ENCODE results near the gene C11orf68.

C11orf68 gene
- 8.5 to 16.8 (median 11.9) reads per million in 3 donors for total RNA-seq

DNA sequence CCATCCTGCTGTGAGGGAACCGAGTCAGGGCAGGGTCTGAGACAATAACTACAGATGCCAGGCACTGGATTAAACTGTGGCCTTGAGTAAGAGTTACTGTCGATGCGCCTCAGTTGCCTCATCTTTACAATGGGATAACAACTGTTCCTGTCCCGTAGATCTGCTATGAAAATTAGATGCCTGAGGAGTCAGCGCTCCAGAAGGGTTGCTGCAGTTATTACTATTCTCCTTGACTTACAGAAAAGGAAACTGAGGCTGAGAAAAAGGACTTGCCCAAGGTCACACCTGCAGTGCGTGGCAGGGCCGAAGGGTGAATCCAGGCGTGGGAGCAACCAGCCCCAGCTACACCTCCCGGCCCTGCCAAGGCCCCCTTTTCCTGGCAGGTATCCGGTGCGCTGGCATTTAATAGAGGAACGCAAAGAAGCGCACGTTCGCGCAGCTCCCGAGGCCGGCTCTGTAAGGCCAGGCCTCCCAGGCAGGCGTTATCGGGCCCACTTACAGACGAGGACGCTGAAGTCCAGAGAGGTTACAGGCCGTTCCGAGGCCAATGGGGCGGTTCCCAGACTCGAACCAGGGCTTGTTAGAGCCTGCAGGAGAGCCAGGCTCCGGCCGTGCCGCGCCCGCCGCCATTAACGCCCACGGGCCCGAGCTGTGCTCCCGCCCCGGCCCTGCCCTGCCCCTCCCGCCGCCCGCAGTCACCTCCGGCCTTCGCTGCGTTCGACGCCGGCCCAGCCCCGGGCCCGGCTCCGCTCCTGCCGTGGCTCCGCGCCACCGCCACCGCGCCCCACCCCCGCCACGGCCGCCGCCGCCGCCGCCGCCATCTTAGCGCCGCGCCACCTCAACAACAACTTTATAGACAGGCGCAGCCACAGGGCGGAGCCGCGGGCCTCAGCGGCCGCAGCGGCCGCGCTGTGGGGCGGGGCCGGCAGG, at the start of gene C11orf68:
TSS of gene C11orf68 (minus strand) at position 852 of the 930 bp plus-strand sequence. CDS start at position 821, 31 bp downstream.
- no peak for DNase-seq
- Histone ChIP-seq H3K27ac (ENCODE audit: insufficient read depth, low read length, poor library complexity, severe bottlenecking) (peak within 1 kb of the TSS; percentile 93), H3K4me3 (ENCODE audit: insufficient read depth, low read depth, low read length, poor library complexity, severe bottlenecking) (peak within 1 kb of the TSS; percentile 89), H3K36me3 (ENCODE audit: control insufficient read depth, insufficient read depth, low read length) (peaks cover 10% of the 10 kb centered on the region), H3K27me3 (replicated peaks; ENCODE audit: control insufficient read depth, insufficient read depth, low read length, poor library complexity, severe bottlenecking) (no peaks in the 10 kb centered on the region), H3K4me1 (ENCODE audit: control insufficient read depth, insufficient read depth, low read length, poor library complexity, severe bottlenecking) (peaks cover 32% of the 10 kb centered on the region), H3K9me3 (ENCODE audit: control insufficient read depth, low read length) (no peaks in the 10 kb centered on the region)

DNA sequence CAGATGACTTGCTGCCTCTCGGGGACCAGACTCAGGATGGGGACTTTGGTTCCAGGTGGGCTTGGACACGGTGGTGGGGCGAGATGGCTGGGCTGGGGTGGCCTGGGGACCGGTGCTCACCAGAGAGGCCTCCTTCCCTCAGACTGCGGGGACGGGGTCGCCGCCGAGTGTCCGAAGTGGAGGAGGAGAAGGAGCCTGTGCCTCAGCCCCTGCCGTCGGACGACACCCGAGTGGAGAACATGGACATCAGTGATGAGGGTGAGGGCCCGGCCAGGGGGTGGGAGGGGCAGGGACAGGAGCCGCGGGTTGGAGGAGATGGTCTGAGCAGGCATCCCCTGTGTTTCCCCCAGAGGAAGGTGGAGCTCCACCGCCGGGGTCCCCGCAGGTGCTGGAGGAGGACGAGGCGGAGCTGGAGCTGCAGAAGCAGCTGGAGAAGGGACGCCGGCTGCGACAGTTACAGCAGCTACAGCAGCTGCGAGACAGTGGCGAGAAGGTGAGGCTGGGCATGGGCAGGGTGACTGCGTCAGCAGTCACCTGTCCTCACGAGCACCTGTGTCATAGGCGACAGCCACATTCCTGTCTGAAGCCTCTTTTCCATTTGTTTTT, 48.6 kb upstream of the C11orf68 start:
- Histone ChIP-seq H3K36me3 (ENCODE audit: control insufficient read depth, insufficient read depth, low read length) (peaks cover 63% of the 10 kb centered on the region), H3K9me3 (ENCODE audit: control insufficient read depth, low read length) (no peaks in the 10 kb centered on the region), H3K27me3 (replicated peaks; ENCODE audit: control insufficient read depth, insufficient read depth, low read length, poor library complexity, severe bottlenecking) (no peaks in the 10 kb centered on the region), H3K4me1 (ENCODE audit: control insufficient read depth, insufficient read depth, low read length, poor library complexity, severe bottlenecking) (peaks cover 14% of the 10 kb centered on the region), H3K27ac (ENCODE audit: insufficient read depth, low read length, poor library complexity, severe bottlenecking) (no peak overlapping the region), H3K4me3 (ENCODE audit: insufficient read depth, low read depth, low read length, poor library complexity, severe bottlenecking) (no peak overlapping the region)
- no peak for DNase-seq

DNA sequence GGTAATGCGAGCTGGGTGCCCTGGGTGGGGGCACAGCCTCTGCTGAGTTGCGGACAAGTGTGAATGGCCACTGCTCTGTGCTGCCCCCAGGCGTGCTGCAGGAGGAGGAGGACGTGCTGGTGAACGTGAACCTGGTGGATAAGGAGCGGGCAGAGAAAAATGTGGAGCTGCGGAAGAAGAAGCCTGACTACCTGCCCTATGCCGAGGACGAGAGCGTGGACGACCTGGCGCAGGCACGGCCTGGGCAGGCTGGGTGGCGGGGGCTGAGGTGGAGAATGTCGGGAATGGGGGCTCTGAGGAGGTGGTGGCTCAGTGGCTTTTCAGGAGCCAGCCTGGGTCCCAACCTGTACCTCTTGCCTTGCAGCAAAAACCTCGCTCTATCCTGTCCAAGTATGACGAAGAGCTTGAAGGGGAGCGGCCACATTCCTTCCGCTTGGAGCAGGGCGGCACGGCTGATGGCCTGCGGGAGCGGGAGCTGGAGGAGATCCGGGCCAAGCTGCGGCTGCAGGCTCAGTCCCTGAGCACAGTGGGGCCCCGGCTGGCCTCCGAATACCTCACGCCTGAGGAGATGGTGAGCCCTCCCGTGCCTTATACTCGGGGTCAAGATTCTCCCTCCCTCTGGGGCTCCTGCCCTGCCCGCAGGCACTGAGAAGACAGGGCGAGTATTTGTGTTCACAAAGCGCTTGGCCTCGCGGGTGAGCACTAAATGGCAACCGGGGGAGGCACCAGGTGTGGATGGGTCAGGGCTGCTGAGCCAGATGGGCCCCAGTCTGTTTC, 47.3 kb upstream of the C11orf68 start:
- peaks cover 63% of the 10 kb centered on the region for H3K36me3 ChIP-seq (ENCODE audit: control insufficient read depth, insufficient read depth, low read length)
- DNase-seq, result no peak
- no peak overlapping the region for H3K27ac ChIP-seq (ENCODE audit: insufficient read depth, low read length, poor library complexity, severe bottlenecking)
- no peaks in the 10 kb centered on the region for H3K27me3 ChIP-seq (replicated peaks; ENCODE audit: control insufficient read depth, insufficient read depth, low read length, poor library complexity, severe bottlenecking)
- peaks cover 18% of the 10 kb centered on the region for H3K4me1 ChIP-seq (ENCODE audit: control insufficient read depth, insufficient read depth, low read length, poor library complexity, severe bottlenecking)
- no peaks in the 10 kb centered on the region for H3K9me3 ChIP-seq (ENCODE audit: control insufficient read depth, low read length)
- no peak overlapping the region for H3K4me3 ChIP-seq (ENCODE audit: insufficient read depth, low read depth, low read length, poor library complexity, severe bottlenecking)

DNA sequence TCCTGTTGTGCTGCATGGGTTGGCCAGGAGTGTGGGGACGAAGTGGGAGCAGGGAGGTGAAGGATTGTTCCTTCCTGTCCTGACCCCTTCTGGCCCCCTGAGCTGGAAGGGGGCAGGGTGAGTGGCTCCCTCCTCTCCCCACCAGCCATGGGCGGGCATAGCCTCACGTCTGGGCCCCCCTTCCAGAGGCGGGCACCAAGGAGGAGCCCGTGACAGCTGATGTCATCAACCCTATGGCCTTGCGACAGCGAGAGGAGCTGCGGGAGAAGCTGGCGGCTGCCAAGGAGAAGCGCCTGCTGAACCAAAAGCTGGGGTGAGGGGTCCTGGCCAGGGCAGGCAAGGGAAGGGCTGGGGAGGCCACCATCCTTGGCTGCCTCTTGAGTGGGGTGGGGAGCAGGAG, 46.0 kb upstream of the C11orf68 start:
- H3K4me3 ChIP-seq (ENCODE audit: insufficient read depth, low read depth, low read length, poor library complexity, severe bottlenecking), result no peak overlapping the region
- no peak for DNase-seq
- no peak overlapping the region for H3K27ac ChIP-seq (ENCODE audit: insufficient read depth, low read length, poor library complexity, severe bottlenecking)
- H3K36me3 ChIP-seq (ENCODE audit: control insufficient read depth, insufficient read depth, low read length), result peaks cover 60% of the 10 kb centered on the region
- H3K4me1 ChIP-seq (ENCODE audit: control insufficient read depth, insufficient read depth, low read length, poor library complexity, severe bottlenecking), result peaks cover 18% of the 10 kb centered on the region
- H3K27me3 ChIP-seq (replicated peaks; ENCODE audit: control insufficient read depth, insufficient read depth, low read length, poor library complexity, severe bottlenecking), result no peaks in the 10 kb centered on the region
- H3K9me3 ChIP-seq (ENCODE audit: control insufficient read depth, low read length), result no peaks in the 10 kb centered on the region

DNA sequence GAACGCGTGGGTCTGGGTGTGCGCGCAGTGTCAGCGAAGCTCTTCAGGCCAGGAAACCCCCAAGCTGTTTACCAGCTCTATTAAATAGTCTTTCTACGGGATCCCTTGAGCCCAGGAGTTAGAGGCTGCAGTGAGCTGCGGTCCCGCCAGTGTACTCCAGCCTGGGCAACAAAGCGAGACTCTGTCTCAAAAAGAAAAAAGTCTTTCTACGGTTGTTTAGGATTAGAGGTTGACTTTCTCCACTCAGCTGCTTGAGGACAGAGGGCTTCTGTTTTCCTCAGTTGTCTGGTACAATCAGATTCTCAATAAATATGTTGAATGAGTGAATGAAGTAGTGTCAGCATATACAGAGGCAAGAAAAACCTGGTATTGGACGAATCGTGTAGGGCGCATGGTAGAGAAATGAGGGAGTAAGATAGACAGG, 43.3 kb upstream of the C11orf68 start:
- Histone ChIP-seq H3K27me3 (replicated peaks; ENCODE audit: control insufficient read depth, insufficient read depth, low read length, poor library complexity, severe bottlenecking) (no peaks in the 10 kb centered on the region), H3K4me3 (ENCODE audit: insufficient read depth, low read depth, low read length, poor library complexity, severe bottlenecking) (peak overlapping the region; percentile 100), H3K36me3 (ENCODE audit: control insufficient read depth, insufficient read depth, low read length) (peaks cover 33% of the 10 kb centered on the region), H3K9me3 (ENCODE audit: control insufficient read depth, low read length) (no peaks in the 10 kb centered on the region), H3K4me1 (ENCODE audit: control insufficient read depth, insufficient read depth, low read length, poor library complexity, severe bottlenecking) (peaks cover 21% of the 10 kb centered on the region), H3K27ac (ENCODE audit: insufficient read depth, low read length, poor library complexity, severe bottlenecking) (peak overlapping the region; percentile 98)
- DNase-seq, result no peak

DNA sequence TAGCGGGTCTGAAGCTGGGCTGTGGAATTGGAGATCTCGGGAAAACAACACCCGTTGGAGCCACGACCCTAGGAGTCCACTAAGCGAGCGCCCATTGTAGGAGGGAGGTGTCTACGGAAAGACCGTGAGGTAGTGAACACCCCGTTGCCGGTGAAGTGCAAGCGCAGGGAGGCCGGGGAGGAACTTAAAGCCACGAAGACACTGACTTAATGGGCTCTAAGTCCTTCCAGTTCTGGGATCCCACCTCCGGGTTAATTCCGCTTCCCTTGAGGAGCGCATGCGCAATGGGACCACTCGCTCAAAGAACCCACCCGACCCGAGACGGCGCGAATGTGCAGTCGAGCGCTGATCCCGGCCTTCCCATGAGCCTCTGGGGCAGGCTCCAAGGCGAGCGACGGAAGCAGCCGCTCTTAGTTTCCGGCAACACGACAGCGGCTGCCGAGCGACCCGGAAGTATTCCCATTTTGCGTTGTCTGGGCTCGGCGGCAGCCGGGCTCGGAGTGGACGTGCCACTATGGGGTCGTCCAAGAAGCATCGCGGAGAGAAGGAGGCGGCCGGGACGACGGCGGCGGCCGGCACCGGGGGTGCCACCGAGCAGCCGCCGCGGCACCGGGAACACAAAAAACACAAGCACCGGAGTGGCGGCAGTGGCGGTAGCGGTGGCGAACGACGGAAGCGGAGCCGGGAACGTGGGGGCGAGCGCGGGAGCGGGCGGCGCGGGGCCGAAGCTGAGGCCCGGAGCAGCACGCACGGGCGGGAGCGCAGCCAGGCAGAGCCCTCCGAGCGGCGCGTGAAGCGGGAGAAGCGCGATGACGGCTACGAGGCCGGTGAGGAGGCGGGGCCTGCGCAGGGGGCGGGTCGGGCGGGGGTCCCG, 42.6 kb upstream of the C11orf68 start, which contains the start of gene SART1:
TSS of gene SART1 (plus strand) at position 468 of the 874 bp plus-strand sequence. CDS start at position 515, 47 bp downstream.
- Histone ChIP-seq H3K4me3 (ENCODE audit: insufficient read depth, low read depth, low read length, poor library complexity, severe bottlenecking) (peak within 1 kb of the TSS; percentile 100), H3K27ac (ENCODE audit: insufficient read depth, low read length, poor library complexity, severe bottlenecking) (peak within 1 kb of the TSS; percentile 98), H3K9me3 (ENCODE audit: control insufficient read depth, low read length) (no peaks in the 10 kb centered on the region), H3K4me1 (ENCODE audit: control insufficient read depth, insufficient read depth, low read length, poor library complexity, severe bottlenecking) (peaks cover 21% of the 10 kb centered on the region), H3K36me3 (ENCODE audit: control insufficient read depth, insufficient read depth, low read length) (peaks cover 26% of the 10 kb centered on the region), H3K27me3 (replicated peaks; ENCODE audit: control insufficient read depth, insufficient read depth, low read length, poor library complexity, severe bottlenecking) (no peaks in the 10 kb centered on the region)
- peak; percentile 95 for DNase-seq

DNA sequence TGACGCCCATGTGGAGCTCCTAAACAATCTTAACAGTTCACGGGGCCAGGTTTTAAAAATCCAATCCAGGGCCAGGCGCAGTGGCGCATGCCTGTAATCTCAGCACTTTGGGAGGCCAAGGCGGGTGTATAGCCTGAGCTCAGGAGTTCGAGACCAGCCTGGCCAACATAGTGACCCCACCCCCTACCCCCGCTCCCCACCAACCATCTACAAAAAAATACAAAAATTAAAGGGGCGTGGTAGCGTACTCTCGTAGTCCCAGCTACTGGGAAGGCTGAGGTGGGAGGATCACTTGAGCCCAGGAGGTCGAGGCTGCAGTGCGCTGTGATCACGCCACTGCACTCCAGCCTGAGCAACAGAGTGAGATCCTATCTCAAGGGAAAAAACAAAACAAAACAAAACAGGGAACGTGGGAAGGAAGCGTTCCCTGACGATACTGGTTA, 42.0 kb upstream of the C11orf68 start:
- H3K27me3 ChIP-seq (replicated peaks; ENCODE audit: control insufficient read depth, insufficient read depth, low read length, poor library complexity, severe bottlenecking), result no peaks in the 10 kb centered on the region
- no peak for DNase-seq
- peaks cover 21% of the 10 kb centered on the region for H3K4me1 ChIP-seq (ENCODE audit: control insufficient read depth, insufficient read depth, low read length, poor library complexity, severe bottlenecking)
- H3K9me3 ChIP-seq (ENCODE audit: control insufficient read depth, low read length), result no peaks in the 10 kb centered on the region
- peaks cover 20% of the 10 kb centered on the region for H3K36me3 ChIP-seq (ENCODE audit: control insufficient read depth, insufficient read depth, low read length)
- H3K4me3 ChIP-seq (ENCODE audit: insufficient read depth, low read depth, low read length, poor library complexity, severe bottlenecking), result peak overlapping the region; percentile 100
- peak overlapping the region; percentile 98 for H3K27ac ChIP-seq (ENCODE audit: insufficient read depth, low read length, poor library complexity, severe bottlenecking)

DNA sequence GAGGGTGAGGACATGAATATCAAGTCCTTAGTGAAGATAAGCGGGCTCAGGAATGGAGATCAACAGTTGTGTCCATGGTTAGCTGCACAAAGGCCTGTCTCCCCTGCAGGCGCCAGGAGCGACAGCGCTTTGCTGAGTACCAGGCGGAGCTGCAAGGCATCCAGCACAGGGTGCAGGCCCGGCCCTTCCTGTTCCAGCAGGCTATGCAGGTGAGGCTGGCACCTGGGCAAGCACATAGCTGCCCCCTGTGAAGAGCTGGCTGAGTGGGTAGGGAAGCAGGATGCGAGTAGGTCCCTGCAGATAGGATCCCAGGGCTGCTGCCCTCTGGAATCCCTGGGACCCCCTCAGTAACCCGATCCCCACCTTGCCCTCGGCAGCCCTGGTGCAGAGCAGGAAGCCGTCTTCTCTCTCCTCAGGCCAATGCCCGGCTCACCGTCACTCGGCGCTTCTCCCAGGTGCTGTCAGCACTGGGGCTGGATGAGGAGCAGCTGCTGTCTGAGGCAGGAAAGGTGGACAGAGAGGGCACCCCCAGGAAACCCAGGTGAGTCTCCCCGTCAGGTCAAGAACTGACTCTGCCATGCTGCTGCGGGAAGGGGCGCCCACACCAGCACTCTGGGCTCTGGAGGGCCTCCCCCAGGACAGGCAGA, 40.0 kb upstream of the C11orf68 start:
- Histone ChIP-seq H3K27me3 (replicated peaks; ENCODE audit: control insufficient read depth, insufficient read depth, low read length, poor library complexity, severe bottlenecking) (no peaks in the 10 kb centered on the region), H3K4me3 (ENCODE audit: insufficient read depth, low read depth, low read length, poor library complexity, severe bottlenecking) (no peak overlapping the region), H3K4me1 (ENCODE audit: control insufficient read depth, insufficient read depth, low read length, poor library complexity, severe bottlenecking) (peaks cover 21% of the 10 kb centered on the region), H3K36me3 (ENCODE audit: control insufficient read depth, insufficient read depth, low read length) (peaks cover 1% of the 10 kb centered on the region), H3K27ac (ENCODE audit: insufficient read depth, low read length, poor library complexity, severe bottlenecking) (no peak overlapping the region), H3K9me3 (ENCODE audit: control insufficient read depth, low read length) (no peaks in the 10 kb centered on the region)
- no peak for DNase-seq

DNA sequence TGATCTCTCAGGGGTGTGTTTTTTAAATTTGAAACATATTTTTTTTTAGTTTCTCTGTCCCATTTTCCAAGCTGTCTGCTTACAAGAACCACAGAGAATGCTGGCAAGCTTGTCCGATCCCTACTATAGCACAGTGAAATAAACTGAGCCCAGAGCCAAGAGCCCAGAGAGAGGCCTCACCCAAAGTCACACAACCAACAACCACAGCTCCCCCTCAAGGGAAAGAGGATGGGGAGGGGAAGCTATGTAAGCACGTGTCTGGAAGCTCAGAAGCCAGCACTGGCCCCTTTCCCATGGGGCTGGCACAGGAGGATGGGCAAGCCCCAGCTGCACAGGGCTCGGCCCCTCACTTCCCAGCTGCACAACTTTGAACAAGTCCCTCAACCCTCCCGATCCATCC, 39.4 kb upstream of the C11orf68 start:
- H3K9me3 ChIP-seq (ENCODE audit: control insufficient read depth, low read length), result no peaks in the 10 kb centered on the region
- no peak overlapping the region for H3K27ac ChIP-seq (ENCODE audit: insufficient read depth, low read length, poor library complexity, severe bottlenecking)
- DNase-seq, result no peak
- peaks cover 15% of the 10 kb centered on the region for H3K4me1 ChIP-seq (ENCODE audit: control insufficient read depth, insufficient read depth, low read length, poor library complexity, severe bottlenecking)
- no peak overlapping the region for H3K4me3 ChIP-seq (ENCODE audit: insufficient read depth, low read depth, low read length, poor library complexity, severe bottlenecking)
- no peaks in the 10 kb centered on the region for H3K27me3 ChIP-seq (replicated peaks; ENCODE audit: control insufficient read depth, insufficient read depth, low read length, poor library complexity, severe bottlenecking)
- H3K36me3 ChIP-seq (ENCODE audit: control insufficient read depth, insufficient read depth, low read length), result no peaks in the 10 kb centered on the region

Measured in effector memory CD4-positive, alpha-beta T cell (primary cell).